ENCODE data around the gene MFRP.

Gene MFRP

DNA sequence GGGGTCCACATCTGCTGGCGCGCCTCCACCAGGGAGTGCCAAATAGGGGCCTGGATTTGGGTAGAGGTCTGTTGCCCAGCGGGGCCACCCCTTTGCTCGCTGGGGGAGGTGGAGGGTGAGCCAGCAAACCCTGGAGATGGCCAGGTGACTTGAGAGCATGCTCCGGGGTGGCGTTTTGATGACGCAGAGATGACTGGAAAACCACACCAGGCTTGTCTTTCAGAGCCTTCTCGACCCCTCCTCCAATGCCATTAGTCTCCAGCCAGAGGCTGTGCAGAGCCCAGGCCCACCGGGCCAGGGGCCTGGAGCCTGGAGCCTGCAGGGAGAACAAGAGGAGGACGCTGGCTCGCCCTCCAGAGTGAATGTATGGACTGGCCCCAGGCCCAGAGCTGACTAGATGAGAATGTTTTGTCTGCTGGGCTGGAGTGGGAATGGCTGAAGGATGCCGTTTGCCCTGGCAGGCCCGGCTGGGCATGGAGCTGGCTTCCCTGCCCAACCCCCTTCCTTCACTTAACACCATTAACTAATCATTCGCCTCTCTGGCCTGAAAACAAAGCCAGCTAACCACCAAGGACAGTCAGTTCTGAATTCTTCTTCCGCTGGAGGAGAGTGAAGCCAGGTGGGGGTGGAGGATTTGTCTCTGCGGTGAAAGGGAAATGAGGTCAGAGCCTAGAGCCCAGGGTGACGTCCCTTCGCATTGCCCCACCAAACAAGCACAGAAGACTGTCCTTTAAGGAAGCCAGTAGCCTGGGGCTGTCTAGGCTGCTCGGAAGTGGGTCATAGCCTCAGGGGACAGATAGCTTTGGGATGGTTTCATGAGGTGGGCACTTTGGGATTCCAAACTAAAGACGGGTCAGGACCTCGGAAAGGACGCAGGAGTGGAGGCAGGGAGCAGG lies 28.0 kb downstream of the MFRP start:
- no peak for DNase-seq (ENCODE audit: low read depth)

DNA sequence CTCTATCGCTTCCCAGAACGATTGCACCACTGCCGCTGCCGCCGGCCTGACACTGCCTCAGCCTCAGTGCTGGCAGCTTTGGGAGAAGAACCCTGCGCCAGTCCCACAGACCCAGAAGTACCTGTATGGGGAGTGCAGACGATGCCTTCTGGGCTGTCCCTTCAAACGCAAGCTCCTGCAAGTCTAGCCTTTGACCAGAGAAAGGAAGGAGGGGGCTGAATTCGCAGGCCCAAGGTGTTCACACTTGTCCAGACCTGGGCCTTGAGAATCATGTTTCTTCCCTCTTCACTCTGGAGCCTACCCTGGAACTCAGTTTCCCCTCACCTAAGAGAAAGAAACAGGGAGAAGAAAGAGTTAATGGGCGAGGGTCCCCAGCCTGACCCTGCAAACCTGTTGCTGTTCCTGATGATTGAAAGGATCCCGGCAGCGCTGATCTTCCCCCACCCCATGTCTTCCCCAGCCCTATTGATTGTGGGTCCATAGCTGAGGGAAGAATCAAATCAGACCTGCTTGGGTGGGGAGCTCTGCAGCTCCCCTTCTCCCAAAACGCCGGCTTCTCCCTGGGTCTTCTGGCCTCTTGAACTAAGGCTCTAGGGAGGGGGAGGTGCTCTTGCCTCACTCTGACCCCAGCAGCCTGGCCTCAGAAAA lies 28.8 kb downstream of the MFRP start:
- DNase-seq (ENCODE audit: low read depth): no peak

DNA sequence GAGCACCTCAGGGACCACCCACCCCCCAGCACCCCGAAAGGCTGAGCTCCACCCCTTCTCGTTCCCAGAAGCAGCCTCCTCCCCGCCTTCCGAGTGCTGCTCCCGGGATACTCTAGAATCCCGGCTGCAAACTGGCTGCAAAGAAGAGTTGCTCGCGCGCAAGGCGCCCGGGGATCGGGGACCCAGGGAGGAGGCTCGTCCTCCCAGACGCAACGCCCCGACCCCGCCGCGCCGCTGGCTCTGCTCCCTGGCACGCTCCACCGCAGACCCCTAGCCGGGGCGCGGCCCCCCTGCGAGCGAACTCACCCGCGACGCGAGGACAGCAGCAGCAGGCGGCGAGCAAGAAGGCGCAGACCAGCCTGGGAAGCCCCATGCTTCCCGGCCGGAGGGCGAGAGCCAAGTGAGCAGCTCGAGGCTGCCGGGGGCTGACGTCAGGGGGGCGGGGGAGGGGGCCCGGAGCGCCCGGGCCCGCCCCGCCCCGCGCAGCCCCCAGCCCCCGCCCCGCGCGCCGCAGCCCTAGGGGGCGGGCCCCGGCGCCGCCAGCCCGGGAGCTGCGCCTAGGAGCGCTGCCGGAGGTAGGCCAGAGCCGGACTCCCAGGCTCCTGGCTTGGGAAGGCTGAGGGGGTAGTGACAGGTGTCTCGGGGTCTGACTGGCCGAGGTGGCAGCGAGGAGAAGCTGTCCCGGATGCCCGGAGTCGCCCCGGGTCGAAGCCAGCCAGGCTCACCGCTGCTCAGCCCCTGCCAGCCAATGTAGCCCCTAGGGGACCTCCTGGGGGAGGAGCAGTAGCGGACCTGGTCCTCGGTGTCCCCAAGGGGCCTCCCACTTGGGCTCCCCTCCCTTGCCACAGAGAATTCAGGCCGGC lies 29.5 kb downstream of the MFRP start, which contains the start of gene MCAM:
MCAM (minus strand) TSS at position 402 of the 863 bp plus-strand sequence; CDS start at position 373, 29 bp downstream.
- DNase-seq (ENCODE audit: low read depth): no peak

DNA sequence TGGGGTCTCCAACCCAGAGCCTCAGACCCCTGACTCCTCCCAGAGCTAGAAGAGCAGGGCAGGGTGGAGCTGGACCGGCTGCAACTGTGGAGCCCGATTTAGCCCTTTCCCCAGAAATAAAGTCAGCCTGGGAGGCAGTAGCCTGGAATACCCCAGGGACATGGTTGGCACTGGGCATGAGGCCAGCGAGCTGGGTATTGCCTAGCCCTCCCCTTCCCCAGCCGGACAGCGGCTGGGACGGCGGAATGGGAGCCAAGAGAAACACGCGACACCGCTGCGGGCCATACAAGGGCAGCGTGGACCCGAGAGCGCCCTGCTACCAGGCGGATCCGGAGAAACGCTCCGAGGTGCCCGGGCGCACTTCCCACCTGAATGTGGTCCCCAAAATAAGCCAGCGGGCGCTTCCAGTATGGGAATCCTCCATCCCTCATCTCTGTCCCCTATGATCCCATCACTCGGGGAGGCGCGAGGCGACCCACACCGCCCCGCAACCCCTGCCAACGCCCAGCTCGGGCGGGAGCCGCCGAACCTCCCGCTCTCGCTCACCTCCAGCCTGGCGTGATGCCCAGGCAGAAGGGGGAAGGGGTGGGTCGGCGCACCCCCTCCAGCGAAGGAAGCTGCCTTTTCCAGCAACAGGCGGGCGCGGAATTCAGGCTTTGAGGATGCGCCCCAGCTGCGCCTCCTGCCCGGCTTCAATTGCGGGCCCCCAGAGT lies 30.3 kb downstream of the MFRP start:
- DNase-seq (ENCODE audit: low read depth): no peak

DNA sequence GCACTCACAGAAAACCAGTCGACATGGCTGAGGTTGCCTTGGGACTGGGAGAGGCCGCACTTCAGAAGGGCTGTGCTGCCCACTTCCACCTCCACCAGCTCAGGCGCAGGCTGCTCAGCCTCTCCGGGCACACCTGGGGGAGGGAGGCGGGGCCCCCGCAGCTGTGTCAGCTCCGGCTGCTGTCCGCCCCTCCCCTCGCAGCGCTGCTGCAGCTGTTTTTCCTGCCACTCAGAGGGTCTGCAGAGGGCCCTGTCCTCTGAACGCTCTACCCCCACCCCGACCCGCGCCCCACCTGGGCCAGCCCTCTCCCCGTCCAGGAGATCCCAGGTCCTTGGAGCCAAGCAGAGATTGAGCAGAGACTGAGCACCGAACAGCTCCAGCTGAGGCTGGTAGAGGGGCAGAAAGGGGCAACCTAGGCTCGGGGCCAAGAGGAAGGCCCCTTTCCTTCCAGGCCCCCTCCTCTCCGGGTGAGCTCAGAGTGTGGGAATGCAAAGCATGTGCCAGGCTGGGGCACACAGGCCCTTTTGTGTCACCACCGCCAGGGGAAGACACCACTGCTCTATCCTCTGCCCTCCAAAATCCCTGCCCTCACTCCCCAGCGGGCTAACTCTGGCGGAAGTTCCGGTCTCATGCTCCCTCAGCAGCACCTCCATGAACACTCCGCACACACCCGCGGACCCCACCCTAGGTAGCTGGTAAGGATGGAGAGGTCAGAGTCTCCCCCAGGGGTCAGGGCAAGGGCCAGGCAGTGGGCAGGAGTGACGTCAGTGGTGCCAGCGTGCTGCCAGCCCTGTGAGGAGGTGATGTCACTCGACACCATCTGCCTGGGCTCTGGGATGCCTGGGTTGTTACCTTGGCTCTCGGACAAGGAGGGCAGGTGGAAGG lies 31.1 kb downstream of the MFRP start:
- DNase-seq (ENCODE audit: low read depth): no peak

DNA sequence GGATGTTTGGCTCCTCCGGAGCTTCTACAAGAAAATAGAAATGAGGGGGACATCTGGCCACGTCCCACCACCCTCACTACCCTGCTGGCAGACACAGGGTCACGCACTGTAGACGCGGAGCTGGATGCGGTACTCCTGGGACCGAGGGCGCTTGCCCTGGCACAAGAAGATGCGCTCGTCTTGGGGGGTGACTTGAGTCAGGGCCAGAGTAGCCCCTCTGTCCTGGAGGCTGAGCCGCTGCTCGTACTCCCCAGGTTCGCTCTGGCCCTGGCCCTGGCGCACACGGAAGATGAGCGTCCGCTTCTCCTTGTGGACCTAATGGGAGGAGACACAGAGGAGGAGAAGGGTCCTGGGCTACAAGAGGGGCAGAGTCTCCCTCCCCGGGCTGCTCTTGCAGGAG lies 31.8 kb downstream of the MFRP start:
- DNase-seq (ENCODE audit: low read depth): no peak

DNA sequence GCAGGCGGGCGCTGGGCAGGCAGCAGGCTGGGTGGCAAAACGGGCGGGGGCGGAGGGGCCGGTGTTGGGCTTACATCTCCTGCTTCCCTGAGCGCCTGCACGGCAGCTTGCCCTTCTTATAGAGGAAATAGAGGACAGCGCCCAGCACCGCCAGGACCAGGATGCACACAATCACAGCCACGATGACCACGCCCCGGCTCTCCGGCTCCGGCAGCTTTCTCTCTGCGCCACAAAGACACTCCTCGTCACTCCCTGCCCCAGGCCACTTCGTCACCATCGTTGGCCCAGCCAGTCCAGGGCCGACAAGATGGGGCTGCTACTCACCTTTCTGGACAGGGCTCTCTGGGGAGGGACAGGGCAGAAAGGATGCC lies 35.8 kb downstream of the MFRP start:
- DNase-seq (ENCODE audit: low read depth): no peak

DNA sequence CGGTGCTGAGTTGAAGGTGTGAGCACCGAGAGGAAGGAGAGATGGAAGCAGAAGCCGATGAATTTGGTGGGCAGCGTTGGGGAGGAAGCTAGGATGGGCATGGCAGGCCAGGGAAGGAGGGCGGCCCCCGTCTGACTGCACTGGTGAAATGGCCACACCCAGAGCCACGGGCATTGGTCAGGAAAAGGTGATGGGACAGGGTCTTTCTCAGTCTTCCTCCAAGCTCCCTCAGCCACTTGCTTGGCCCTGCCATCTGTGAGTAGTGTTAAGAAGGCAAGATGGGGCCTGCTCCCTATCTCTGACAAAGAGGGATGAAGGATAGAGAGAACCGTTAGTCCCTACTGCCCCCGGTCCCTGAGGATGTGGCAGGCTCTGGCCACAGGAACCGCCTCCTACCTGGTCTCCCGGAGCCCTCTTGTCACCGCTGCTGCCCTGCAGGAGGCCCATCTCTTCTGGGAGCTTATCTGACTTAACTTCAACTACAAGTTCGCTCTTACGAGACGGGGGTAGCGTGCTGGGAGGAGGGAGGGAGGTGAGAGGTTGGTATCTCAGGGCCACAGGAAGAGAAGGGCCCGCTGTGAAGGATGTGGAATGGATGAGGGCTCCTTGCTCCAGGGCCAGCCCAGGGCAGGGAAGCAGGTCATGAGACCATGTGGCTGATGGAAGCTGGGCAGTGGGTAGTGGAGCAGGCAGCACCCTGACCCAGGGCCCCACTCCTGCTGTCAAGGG lies 36.4 kb downstream of the MFRP start:
- no peak for DNase-seq (ENCODE audit: low read depth)

DNA sequence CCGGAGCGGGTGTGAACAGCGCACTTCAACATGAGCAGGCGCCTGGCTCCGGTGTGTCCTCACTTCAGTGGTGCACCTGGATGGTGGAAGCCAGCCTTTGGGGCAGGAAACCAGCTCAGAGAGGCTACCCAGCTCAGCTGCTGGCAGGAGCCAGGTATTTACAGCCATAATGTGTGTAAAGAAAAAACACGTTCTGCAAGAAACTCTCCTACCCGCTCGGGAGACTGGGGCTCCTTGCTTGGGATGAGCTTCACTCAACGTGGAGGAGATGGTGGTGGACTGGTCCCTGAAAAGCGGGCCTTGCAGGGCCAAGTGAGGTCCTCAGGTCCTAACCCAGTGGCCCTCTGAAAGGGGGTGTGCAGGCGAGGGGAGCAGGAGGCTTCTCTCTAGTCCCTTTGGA lies 37.1 kb downstream of the MFRP start:
- no peak for DNase-seq (ENCODE audit: low read depth)

DNA sequence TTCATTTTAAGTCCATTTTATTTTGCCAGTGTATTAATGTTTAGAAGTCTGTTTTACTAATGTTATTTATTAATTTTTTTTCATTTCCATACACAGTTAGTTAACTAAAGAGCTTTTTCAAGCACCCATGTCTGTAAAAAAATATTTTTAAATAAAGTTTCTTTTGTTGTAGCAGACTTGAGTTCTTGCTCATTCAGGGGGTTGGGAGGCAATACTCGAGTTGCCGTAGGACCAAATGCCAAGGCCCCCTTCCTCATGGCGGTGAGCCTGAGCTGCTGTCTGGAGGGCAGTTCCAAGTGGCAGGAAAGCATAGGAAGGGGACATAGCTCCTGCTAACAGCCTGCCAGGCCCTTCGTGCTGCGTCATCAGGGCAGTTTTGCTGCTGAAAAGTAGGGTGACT lies 38.5 kb downstream of the MFRP start:
- DNase-seq (ENCODE audit: low read depth): no peak

DNA sequence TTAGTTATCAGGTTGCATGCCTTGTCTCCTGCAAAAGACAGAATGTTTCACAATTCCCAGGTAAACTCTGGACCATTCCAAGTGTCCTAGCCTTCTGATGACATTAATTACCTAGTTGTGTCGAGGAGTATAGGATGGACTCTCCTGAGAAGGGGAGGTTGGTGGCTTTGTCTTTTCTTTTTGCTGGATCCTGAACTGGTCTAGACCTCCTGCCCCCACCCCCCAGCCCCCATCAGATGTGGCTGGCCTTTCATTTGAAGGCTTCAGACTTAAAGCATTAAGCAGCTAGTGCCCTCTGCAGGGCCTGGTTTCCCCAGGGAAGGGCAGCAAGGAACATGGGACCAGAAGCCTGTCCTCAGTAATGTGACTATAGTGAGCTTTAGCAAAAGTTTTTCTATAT lies 39.3 kb downstream of the MFRP start:
- no peak for DNase-seq (ENCODE audit: low read depth)

DNA sequence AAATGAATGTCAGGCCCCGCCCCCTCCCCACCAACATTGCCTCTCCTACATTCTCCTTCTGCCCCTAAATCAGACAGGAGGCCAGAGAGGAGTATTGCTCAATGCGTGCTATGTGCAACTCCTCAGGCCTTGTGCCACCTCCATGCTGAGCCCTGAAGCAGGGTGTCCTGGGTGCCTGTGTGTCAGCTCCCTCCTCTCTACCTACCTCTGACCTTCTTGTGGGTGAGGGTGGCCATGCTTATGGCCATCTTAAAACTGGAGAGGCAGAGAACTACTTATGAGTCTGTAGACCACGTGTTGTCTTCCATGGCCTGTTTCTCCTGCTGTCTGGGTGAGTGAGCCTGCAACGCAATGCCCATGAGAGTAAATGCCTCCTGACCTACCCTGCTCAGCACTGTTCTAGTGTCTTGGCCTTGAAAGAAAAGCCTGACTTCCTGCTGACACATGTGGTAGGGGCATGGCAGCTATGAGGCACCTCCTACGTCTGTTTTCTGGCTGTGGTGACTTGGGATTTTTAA lies 40.1 kb downstream of the MFRP start:
- no peak for DNase-seq (ENCODE audit: low read depth)

DNA sequence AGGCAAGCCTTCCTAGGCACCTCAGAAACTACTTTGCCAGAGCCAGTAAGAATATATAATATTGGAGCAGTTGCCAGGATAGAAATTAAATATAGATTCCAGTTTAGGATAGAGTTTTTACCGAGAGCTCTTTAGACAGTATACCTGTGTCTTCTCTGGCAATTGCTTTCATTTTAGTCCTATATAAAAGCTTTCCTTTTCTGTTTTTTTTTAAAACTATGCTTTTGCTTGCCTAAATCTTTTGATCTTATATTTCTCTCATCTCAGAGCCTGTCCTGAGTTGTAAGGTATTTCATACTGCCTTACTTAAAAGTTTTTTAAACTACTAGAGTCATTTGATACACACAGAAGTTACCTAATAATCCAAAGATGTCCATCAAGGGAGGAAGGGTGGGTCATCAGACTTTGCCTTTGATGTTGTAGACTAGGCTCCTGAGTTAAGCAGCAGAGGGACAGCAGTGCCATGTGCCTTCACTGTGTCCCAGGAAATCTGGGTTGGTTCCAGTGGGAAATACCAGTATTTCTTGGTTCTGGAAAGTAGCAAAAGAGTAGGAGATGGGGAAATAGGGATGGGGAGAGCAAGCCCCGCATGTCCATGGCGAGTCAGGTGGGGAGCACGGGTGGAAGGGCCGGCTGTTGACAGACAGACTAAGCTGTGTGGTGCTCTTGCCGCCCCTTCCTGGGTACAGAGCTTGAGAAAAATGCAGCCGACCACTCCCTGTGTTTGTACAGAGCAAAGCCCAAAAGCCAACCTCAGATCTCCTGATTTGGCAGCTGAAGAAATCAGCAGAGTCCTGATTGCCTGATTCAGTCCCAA lies 40.7 kb downstream of the MFRP start:
- DNase-seq (ENCODE audit: low read depth): no peak

DNA sequence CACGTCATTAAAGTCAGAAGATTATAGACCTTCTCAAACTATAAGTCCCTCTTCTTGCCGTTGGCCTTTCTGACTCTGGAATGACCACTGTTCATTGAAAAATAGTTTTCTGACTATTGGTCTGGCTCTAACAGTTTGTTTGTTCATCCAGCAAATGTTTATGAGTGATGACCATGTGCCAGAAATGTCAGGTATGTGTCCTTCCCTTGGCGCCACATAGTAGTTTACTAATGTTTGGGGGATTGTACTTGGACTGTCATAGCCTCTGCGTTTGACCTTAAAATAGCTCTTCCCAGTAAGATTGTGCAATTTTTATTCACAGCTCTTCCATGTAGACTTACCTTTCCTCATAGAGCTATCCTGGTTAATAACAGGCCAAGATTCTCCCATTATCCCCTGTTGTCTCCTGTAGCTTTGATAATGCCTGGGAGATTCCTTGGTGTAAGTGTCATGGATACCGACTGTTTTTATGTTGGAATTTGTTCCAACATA lies 43.2 kb downstream of the MFRP start:
- DNase-seq (ENCODE audit: low read depth): no peak

DNA sequence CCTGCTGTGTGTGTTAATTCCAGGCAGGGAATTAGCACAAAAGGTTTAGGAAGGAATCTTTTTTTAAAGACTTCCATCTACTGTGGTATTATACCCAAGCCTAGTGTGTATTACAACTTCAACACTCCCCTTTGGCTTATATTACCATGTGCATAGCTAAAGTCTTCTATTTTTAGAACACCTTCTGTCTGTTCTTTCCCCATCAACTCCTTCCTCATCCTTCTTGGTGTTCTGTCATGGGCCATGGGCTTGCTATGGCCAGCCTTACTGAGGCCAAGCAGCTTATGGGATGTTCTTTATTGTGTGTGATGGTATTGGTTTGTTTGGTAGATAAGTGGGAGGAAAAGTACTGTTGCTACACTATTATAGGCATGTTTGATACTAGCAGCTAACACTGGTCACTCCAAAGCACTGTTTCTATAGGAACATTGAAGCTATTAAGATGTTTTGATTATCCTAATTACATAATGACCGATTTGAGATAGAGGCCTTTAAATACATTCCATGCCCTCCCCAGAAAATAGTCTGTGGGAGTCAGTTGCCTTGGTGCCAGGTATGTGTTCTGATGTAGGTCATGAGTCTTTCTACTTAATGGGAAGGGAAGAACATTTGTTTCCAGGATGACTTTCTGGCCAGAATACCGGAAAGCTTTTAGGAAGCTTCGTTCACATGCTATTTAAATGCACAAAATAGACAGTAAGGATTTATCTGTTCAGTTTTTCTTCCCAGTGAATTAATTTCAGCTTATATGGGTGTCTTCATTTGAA lies 46.1 kb downstream of the MFRP start:
- no peak for DNase-seq (ENCODE audit: low read depth)

DNA sequence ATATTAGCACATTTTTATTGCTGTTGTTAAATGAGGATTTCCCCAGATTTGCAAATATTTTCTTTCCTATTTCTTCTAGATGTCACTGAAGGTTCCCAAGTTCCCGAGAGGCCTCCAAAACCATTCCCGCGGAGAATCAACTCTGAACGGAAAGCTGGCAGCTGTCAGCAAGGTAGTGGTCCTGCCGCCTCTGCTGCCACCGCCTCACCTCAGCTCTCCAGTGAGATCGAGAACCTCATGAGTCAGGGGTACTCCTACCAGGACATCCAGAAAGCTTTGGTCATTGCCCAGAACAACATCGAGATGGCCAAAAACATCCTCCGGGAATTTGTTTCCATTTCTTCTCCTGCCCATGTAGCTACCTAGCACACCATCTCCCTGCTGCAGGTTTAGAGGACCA lies 47.1 kb downstream of the MFRP start:
- no peak for DNase-seq (ENCODE audit: low read depth)

DNA sequence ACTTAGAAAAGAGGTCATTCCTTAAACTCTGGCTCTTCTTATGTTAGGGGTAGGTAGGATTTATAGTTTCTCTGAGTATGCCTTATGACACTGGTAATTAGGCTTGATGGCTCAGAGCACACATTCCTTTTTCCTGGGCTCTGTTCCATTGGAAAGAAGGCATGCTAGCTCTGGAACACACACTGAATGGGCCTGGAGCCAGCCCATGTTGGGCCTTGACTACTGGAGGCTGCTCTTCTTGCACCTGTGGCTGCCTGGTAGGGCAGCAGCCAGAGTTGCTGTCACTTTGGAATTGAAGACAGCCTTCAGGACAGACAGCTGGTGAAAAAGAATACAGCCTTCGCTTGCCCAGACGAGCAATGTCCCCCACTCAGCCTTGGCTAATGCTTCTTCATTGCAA lies 47.8 kb downstream of the MFRP start:
- no peak for DNase-seq (ENCODE audit: low read depth)

DNA sequence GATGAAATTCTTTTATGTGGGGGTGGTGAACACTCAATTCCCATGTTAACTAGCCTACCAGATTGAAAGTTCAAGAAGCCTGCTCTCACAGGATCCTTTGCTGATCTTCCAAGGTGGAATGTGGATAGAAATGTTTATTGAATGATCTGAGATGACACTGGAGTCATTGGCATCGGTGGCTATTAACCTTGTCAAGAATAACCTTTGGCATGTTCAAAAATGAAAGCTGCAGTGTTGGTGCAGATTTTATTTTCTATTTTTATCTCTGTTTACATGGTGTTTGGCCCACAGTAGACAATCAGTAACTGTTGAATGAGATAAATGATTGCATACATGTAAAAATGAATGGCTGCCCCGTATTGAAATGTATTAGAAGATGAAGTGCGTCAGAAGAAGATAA lies 48.6 kb downstream of the MFRP start:
- DNase-seq (ENCODE audit: low read depth): no peak
